IPS-20b (cell line): ENCODE data around the gene ANKRD16.
"Not testable (repeated sequence)": the region's sequence is repeated elsewhere in the genome, so short reads cannot be mapped to it uniquely, and the experiment has no call there.

Source experiments
- H3K27ac ChIP-seq: one replicate; pipeline ENCODE4 v1.5.1; 2013; ENCODE audit warnings: low read length
- H3K27me3 ChIP-seq: 2 replicates; pipeline ENCODE4 v1.6.1; 2013; ENCODE audit warnings: mild to moderate bottlenecking, low read length, inconsistent platforms; ENCODE audit not compliant: insufficient read depth
- H3K36me3 ChIP-seq: 2 replicates; pipeline ENCODE4 v1.6.1; 2013; ENCODE audit warnings: low read depth, mild to moderate bottlenecking, inconsistent platforms, low read length, moderate library complexity; ENCODE audit not compliant: insufficient read depth
- H3K4me1 ChIP-seq: 2 replicates; pipeline ENCODE4 v1.6.1; 2013; ENCODE audit warnings: mild to moderate bottlenecking, control low read depth, inconsistent platforms, low read length, moderate library complexity; ENCODE audit not compliant: insufficient read depth
- H3K4me3 ChIP-seq: 2 replicates; pipeline ENCODE4 v1.5.1; 2013; ENCODE audit warnings: mild to moderate bottlenecking, low read length, inconsistent platforms
- H3K9ac ChIP-seq: 2 replicates; pipeline ENCODE4 v1.6.1; 2013; ENCODE audit warnings: low read depth, mild to moderate bottlenecking, inconsistent platforms, low read length, moderate library complexity
- H3K9me3 ChIP-seq: 2 replicates; pipeline ENCODE4 v1.6.1; 2013; ENCODE audit warnings: mild to moderate bottlenecking, low read depth, low read length, inconsistent platforms; ENCODE audit not compliant: insufficient read depth

ANKRD16 gene

DNA sequence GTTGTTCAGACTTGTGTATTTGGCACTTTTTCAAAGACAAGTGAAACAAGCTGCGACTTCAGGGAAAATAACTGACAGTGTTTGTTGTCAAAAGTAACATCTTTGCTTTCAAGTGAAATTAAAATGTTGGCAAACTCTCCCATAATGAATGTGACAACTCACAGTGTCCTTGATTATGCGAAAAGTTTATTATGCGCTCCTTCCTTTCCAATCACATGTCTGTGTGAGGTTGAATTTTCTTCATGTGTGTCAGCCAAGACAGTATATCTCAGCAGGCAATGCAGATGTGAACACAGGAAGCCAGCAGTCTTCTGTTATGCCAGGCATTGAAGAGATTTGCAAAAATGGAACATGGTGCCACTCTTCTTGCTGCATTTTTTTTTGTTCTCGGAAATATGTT, 29.1 kb upstream of the ANKRD16 start:
- Histone ChIP-seq H3K36me3 (peaks cover 99% of the 10 kb centered on the region), H3K9me3 (no peaks in the 10 kb centered on the region), H3K4me3 (no peak overlapping the region), H3K4me1 (no peaks in the 10 kb centered on the region), H3K27ac (no peak overlapping the region), H3K9ac (no peak overlapping the region), H3K27me3 (no peaks in the 10 kb centered on the region)

DNA sequence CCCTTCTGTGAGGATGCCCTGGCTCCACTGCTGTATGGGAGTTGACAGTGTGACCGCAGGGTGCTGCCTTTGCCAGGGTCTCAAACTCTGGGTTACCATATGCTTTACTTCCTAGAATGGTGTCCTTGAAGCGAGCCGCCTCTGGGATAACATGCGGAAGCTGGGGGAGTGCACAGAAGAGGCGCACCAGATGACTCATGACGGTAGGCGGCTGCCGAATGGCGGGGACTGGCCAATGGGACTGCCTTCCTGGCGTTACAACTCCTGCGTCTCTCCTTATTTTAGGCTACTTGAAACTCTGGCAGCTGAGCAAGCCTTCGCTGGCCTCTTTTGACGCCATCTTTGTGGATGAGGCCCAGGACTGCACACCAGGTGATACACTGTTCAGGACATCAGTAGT, 27.6 kb upstream of the ANKRD16 start:
- H3K9ac ChIP-seq: no peak overlapping the region
- no peak overlapping the region for H3K4me3 ChIP-seq
- H3K36me3 ChIP-seq: peaks cover 98% of the 10 kb centered on the region
- H3K27me3 ChIP-seq: no peaks in the 10 kb centered on the region
- no peaks in the 10 kb centered on the region for H3K9me3 ChIP-seq
- H3K27ac ChIP-seq: no peak overlapping the region
- no peaks in the 10 kb centered on the region for H3K4me1 ChIP-seq

GRCh38 chr10:5915451-5915850, 25.8 kb upstream of the ANKRD16 start:
- Histone ChIP-seq H3K36me3 (peaks cover 95% of the 10 kb centered on the region), H3K27ac (no peak overlapping the region), H3K9ac (no peak overlapping the region), H3K9me3 (no peaks in the 10 kb centered on the region), H3K4me3 (no peak overlapping the region), H3K27me3 (no peaks in the 10 kb centered on the region), H3K4me1 (no peaks in the 10 kb centered on the region)

DNA sequence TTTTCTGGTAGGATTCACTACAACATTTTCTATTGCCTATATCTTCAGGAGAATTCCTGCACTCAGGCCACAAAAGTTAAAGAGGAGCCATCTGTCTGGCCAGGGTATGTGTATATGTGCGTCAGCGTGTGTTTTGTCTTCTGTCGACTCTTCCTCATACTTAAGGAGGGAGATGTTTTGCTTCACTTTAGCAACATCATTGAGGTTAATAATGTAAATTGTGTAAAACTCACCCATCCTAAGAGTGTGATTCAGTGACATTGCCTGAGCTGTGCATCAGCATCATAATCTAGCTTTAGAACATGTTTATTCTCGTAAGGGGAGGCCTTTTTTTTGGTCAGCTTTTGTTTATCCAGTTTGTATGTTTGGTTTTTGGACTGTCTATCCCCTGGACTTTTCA, 24.0 kb upstream of the ANKRD16 start:
- H3K4me1 ChIP-seq: no peaks in the 10 kb centered on the region
- no peak overlapping the region for H3K9ac ChIP-seq
- H3K36me3 ChIP-seq: peaks cover 96% of the 10 kb centered on the region

DNA sequence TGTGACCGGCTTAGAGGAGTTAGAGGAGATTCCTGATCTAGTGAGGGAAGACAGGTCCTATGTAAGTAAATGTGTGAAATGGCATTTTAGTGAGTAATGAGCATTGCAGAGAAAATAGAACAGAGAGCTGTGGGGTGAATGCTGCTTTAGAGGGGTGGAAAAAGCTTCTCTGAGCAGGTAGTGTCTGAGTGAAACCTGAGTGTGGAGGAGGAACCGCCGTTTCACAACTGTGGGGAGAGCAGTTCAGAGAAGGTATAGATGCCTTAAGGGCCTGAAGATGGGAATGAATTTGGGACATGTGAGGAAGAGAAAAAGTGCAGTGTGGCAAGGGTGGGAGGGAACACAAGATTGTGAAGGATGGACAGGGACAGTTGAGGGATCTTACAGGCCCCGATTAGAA, 22.0 kb upstream of the ANKRD16 start:
- no peak overlapping the region for H3K4me3 ChIP-seq
- H3K9ac ChIP-seq: no peak overlapping the region
- peaks cover 86% of the 10 kb centered on the region for H3K36me3 ChIP-seq
- H3K9me3 ChIP-seq: no peaks in the 10 kb centered on the region
- H3K27me3 ChIP-seq: no peaks in the 10 kb centered on the region
- H3K27ac ChIP-seq: no peak overlapping the region
- no peaks in the 10 kb centered on the region for H3K4me1 ChIP-seq

More for the DNA sequence above, 24.0 kb upstream of the ANKRD16 start:
- H3K27me3 ChIP-seq: no peaks in the 10 kb centered on the region
- H3K4me3 ChIP-seq: no peak overlapping the region
- H3K27ac ChIP-seq: no peak overlapping the region
- no peaks in the 10 kb centered on the region for H3K9me3 ChIP-seq

GRCh38 chr10:5910323-5911100, 20.8 kb upstream of the ANKRD16 start:
- H3K4me3 ChIP-seq: no peak overlapping the region
- peaks cover 86% of the 10 kb centered on the region for H3K36me3 ChIP-seq
- no peaks in the 10 kb centered on the region for H3K9me3 ChIP-seq
- H3K27ac ChIP-seq: no peak overlapping the region
- H3K4me1 ChIP-seq: no peaks in the 10 kb centered on the region
- no peaks in the 10 kb centered on the region for H3K27me3 ChIP-seq
- H3K9ac ChIP-seq: no peak overlapping the region

DNA sequence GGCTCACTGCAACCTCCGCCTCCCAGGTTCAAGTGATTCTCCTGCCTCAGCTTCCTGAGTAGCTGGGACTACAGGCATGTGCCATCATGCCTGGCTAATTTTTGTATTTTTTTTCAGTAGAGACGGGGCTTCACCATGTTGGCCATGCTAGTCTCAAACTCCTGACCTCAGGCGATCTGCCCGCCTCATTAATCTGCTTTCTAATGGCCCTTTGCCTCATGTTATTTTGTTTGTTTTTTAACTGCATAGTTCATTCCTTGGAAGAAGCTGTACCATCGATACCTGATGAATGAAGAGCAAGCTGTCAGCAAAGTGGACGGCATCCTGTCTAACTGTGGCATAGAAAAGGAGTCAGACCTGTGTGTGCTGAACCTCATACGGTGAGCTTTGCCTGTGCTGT, 19.0 kb upstream of the ANKRD16 start:
- H3K4me3 ChIP-seq, H3K27me3 ChIP-seq, H3K9ac ChIP-seq, H3K9me3 ChIP-seq, H3K4me1 ChIP-seq, H3K27ac ChIP-seq: not testable (repeated sequence)
- peaks cover 68% of the 10 kb centered on the region for H3K36me3 ChIP-seq

GRCh38 chr10:5906651-5907050, 17.0 kb upstream of the ANKRD16 start:
- H3K36me3 ChIP-seq: peaks cover 52% of the 10 kb centered on the region
- no peaks in the 10 kb centered on the region for H3K27me3 ChIP-seq
- no peak overlapping the region for H3K27ac ChIP-seq

GRCh38 chr10:5905854-5906507, 16.3 kb upstream of the ANKRD16 start:
- Histone ChIP-seq H3K4me3 (no peak overlapping the region), H3K36me3 (peaks cover 45% of the 10 kb centered on the region), H3K4me1 (no peaks in the 10 kb centered on the region), H3K27ac (no peak overlapping the region), H3K9ac (no peak overlapping the region), H3K27me3 (no peaks in the 10 kb centered on the region), H3K9me3 (no peaks in the 10 kb centered on the region)

More at GRCh38 chr10:5906651-5907050, 17.0 kb upstream of the ANKRD16 start:
- H3K9ac ChIP-seq: no peak overlapping the region
- no peaks in the 10 kb centered on the region for H3K9me3 ChIP-seq
- H3K4me3 ChIP-seq: no peak overlapping the region
- no peaks in the 10 kb centered on the region for H3K4me1 ChIP-seq

- Histone ChIP-seq H3K27ac (no peak overlapping the region), H3K4me3 (no peak overlapping the region), H3K9ac (no peak overlapping the region), H3K4me1 (no peaks in the 10 kb centered on the region), H3K36me3 (peaks cover 28% of the 10 kb centered on the region), H3K9me3 (no peaks in the 10 kb centered on the region), H3K27me3 (no peaks in the 10 kb centered on the region)
Measured at GRCh38 chr10:5904227-5904626, 14.5 kb upstream of the ANKRD16 start.

- H3K4me3 ChIP-seq: no peak overlapping the region
- H3K4me1 ChIP-seq: no peaks in the 10 kb centered on the region
- no peak overlapping the region for H3K27ac ChIP-seq
- peaks cover 21% of the 10 kb centered on the region for H3K36me3 ChIP-seq
- no peaks in the 10 kb centered on the region for H3K27me3 ChIP-seq
- H3K9ac ChIP-seq: no peak overlapping the region
- no peaks in the 10 kb centered on the region for H3K9me3 ChIP-seq
Measured at GRCh38 chr10:5903563-5903962, 13.9 kb upstream of the ANKRD16 start.
